ENCODE data around the gene AUH.

The AUH gene

DNA sequence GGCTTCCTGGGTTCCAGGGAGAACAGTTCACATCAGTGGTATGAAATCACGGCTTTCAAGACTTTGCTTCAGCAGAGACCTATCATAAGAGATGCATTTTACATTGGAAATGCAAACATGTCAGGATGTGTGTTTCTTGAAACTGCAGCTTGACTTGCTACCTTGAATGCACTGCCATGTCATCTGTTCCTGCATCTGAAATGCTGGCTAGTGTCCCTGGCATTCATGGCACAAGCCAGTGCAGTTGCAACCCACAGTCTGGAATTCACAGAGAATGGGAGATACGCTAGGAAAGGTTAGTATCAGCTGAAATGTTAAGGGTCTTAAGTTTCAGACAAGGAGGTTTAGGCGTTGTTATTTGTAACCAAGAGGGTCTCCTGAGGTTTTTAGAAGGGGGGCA is 37.2 kb upstream of the AUH start:
- Histone ChIP-seq H3K27ac (ENCODE audit: low read length) (no peak overlapping the region), H3K4me3 (ENCODE audit: low read length) (no peak overlapping the region), H3K9ac (ENCODE audit: low read length) (no peak overlapping the region), H3K4me2 (ENCODE audit: low read length) (no peak overlapping the region), H2AFZ (ENCODE audit: low read depth, low read length) (no peak overlapping the region), H3K4me1 (ENCODE audit: low read length) (peaks cover 18% of the 10 kb centered on the region), H3K36me3 (replicated peaks; ENCODE audit: low read depth, low read length) (no peaks in the 10 kb centered on the region), H3K79me2 (ENCODE audit: low read length) (no peaks in the 10 kb centered on the region), H4K20me1 (ENCODE audit: insufficient read depth, low read length) (peaks cover 19% of the 10 kb centered on the region; the same call in 1 of the 2 replicates), H3K9me3 (ENCODE audit: insufficient read depth, low read length) (no peaks in the 10 kb centered on the region), H3K27me3 (ENCODE audit: low read depth, low read length) (peaks cover 81% of the 10 kb centered on the region)
- TF ChIP-seq, protein P1, sequence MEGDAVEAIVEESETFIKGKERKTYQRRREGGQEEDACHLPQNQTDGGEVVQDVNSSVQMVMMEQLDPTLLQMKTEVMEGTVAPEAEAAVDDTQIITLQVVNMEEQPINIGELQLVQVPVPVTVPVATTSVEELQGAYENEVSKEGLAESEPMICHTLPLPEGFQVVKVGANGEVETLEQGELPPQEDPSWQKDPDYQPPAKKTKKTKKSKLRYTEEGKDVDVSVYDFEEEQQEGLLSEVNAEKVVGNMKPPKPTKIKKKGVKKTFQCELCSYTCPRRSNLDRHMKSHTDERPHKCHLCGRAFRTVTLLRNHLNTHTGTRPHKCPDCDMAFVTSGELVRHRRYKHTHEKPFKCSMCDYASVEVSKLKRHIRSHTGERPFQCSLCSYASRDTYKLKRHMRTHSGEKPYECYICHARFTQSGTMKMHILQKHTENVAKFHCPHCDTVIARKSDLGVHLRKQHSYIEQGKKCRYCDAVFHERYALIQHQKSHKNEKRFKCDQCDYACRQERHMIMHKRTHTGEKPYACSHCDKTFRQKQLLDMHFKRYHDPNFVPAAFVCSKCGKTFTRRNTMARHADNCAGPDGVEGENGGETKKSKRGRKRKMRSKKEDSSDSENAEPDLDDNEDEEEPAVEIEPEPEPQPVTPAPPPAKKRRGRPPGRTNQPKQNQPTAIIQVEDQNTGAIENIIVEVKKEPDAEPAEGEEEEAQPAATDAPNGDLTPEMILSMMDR (IDR thresholded peaks at IDR 0.05; ENCODE audit: low read depth, low read length): no peak
- TF ChIP-seq EZH2phosphoT487 (IDR thresholded peaks at IDR 0.05; ENCODE audit: low read depth): no peak

DNA sequence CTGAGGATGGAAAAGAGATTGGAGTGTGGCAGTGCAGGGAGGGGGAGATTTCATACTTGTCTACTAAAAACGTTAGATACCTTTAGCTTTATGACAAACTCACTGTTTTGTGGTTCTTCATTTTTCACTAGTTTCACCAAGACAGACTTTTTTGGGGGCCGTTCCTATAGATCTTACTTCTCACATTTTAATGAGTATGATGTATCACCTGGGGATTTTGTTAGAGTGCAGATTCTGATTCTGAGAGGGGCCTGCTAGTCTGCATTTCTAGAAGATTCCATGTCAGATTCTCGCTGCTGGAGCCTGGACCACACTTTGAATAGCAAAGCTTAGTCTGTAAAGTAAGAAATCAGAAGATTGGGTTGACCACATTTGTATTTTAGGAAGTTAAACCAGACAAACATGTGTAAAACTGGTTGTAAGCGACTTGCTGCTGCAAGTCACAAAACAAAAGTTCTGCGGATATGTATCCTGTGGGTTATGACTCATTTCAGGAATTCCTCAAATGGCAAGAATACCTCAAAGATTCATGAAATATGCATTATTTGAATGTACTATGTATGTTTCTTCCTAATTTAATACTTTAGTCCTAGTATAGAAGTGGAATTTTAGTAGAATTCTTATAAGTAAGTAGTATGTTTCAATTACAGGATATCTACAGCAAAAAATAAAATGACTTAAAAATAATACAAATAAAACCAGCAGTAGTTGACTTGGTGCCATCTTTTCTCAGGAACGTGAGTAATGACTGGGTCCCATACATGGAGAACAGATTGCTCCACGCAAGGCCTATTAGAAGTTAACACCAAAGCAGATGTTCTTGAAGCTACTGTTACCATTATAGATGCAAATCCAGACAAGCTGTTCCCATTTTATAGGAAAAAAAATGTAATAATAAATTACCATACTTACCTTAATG is 34.1 kb upstream of the AUH start:
- Histone ChIP-seq H3K4me1 (ENCODE audit: low read length) (peaks cover 18% of the 10 kb centered on the region), H3K27me3 (ENCODE audit: low read depth, low read length) (peaks cover 76% of the 10 kb centered on the region), H3K27ac (ENCODE audit: low read length) (no peak overlapping the region), H4K20me1 (ENCODE audit: insufficient read depth, low read length) (peaks cover 22% of the 10 kb centered on the region; the same call in 1 of the 2 replicates), H3K4me3 (ENCODE audit: low read length) (peak overlapping the region; percentile 31; the same call in 1 of the 2 replicates), H2AFZ (ENCODE audit: low read depth, low read length) (no peak overlapping the region), H3K79me2 (ENCODE audit: low read length) (no peaks in the 10 kb centered on the region), H3K9ac (ENCODE audit: low read length) (no peak overlapping the region), H3K9me3 (ENCODE audit: insufficient read depth, low read length) (no peaks in the 10 kb centered on the region), H3K36me3 (replicated peaks; ENCODE audit: low read depth, low read length) (no peaks in the 10 kb centered on the region), H3K4me2 (ENCODE audit: low read length) (peak overlapping the region; percentile 62)
- TF ChIP-seq EZH2phosphoT487 (IDR thresholded peaks at IDR 0.05; ENCODE audit: low read depth): no peak
- TF ChIP-seq, protein P1 (IDR thresholded peaks at IDR 0.05; ENCODE audit: low read depth, low read length): no peak

DNA sequence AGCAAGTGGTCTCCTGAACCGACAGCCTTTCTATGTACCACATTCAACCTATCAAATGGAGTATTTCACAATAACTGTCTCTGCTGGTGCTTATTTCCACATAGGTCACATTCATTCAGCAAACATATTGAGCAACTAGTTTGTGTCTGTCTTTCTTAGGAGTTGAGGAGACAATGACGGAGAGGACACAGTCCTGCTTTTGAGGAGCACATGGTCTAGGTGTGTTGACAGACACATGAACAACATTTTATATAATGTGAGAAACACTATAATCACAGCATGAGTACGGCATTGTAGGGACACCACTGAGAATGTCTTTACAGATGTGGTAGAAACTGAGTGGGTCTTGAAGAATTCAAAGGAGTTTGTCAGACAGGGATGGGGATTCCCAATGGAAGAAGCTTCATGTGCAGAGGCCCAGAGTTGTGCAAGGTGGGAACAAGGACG is 33.4 kb upstream of the AUH start:
- H3K36me3 ChIP-seq (replicated peaks; ENCODE audit: low read depth, low read length): no peaks in the 10 kb centered on the region
- H3K4me2 ChIP-seq (ENCODE audit: low read length): peak overlapping the region; percentile 62
- H4K20me1 ChIP-seq (ENCODE audit: insufficient read depth, low read length): peaks cover 22% of the 10 kb centered on the region; the same call in 1 of the 2 replicates
- TF ChIP-seq EZH2phosphoT487 (IDR thresholded peaks at IDR 0.05; ENCODE audit: low read depth): no peak
- TF ChIP-seq, protein P1 (IDR thresholded peaks at IDR 0.05; ENCODE audit: low read depth, low read length): no peak
- peak overlapping the region; percentile 31; the same call in 1 of the 2 replicates for H3K4me3 ChIP-seq (ENCODE audit: low read length)
- no peak overlapping the region for H3K9ac ChIP-seq (ENCODE audit: low read length)
- H2AFZ ChIP-seq (ENCODE audit: low read depth, low read length): no peak overlapping the region
- no peaks in the 10 kb centered on the region for H3K79me2 ChIP-seq (ENCODE audit: low read length)
- H3K27ac ChIP-seq (ENCODE audit: low read length): no peak overlapping the region
- H3K4me1 ChIP-seq (ENCODE audit: low read length): peaks cover 18% of the 10 kb centered on the region
- no peaks in the 10 kb centered on the region for H3K9me3 ChIP-seq (ENCODE audit: insufficient read depth, low read length)
- H3K27me3 ChIP-seq (ENCODE audit: low read depth, low read length): peaks cover 70% of the 10 kb centered on the region

DNA sequence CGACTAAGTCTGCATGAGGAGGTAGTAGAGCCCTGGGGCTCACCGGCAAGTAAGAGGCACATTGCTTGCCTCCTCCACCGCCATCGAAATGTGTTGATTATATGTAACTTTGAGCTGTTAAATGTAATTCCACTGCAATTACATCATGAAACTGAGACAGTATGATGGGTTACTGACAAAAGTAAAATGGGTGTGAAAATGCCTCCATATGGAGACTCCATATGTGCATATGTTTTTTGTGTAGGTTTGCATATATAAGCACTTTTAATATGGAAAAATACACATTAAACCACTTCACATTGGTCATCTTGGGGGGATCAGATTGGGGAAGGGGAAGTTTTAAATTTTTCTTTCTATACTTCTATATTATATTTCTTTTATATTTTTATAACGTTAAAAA is 32.1 kb upstream of the AUH start:
- peaks cover 58% of the 10 kb centered on the region for H3K27me3 ChIP-seq (ENCODE audit: low read depth, low read length)
- peaks cover 19% of the 10 kb centered on the region; the same call in 1 of the 2 replicates for H4K20me1 ChIP-seq (ENCODE audit: insufficient read depth, low read length)
- no peak overlapping the region for H3K4me2 ChIP-seq (ENCODE audit: low read length)
- H3K79me2 ChIP-seq (ENCODE audit: low read length): no peaks in the 10 kb centered on the region
- no peaks in the 10 kb centered on the region for H3K36me3 ChIP-seq (replicated peaks; ENCODE audit: low read depth, low read length)
- no peak overlapping the region for H3K4me3 ChIP-seq (ENCODE audit: low read length)
- no peak for TF ChIP-seq EZH2phosphoT487 (IDR thresholded peaks at IDR 0.05; ENCODE audit: low read depth)
- TF ChIP-seq, protein P1 (IDR thresholded peaks at IDR 0.05; ENCODE audit: low read depth, low read length): no peak
- H3K27ac ChIP-seq (ENCODE audit: low read length): no peak overlapping the region
- H3K9ac ChIP-seq (ENCODE audit: low read length): no peak overlapping the region
- no peaks in the 10 kb centered on the region for H3K9me3 ChIP-seq (ENCODE audit: insufficient read depth, low read length)
- H3K4me1 ChIP-seq (ENCODE audit: low read length): peaks cover 18% of the 10 kb centered on the region
- no peak overlapping the region for H2AFZ ChIP-seq (ENCODE audit: low read depth, low read length)
